B cell (primary cell): Measurements from ENCODE around the gene NACA. TPM values are rescaled to one million over a fixed set of nuclear protein-coding genes. Genes with fewer than 3 reads are reported as not detected.
"Not testable (repeated sequence)": the region's sequence is repeated elsewhere in the genome, so short reads cannot be mapped to it uniquely, and the experiment has no call there.

Experiments used
- ATAC-seq: fragments of 200-7000 bp; cut with Tn5 transposase; one replicate; pipeline ENCODE4 v1.10.0; 2021; ENCODE audit warnings: low read depth, mild to moderate bottlenecking, moderate number of reproducible peaks, moderate library complexity
- CTCF ChIA-PET: fragments of 350-600 bp; sonication (Branson Sonifier 250); formaldehyde crosslinking; loops from one replicate; lab custom pipeline; 2021; ENCODE audit warnings: antibody characterized with exemption, inconsistent platforms; lab: Charles Lee
- POLR2A ChIA-PET: fragments of 350-600 bp; sonication (Branson Sonifier 250); formaldehyde crosslinking; loops from one replicate; lab custom pipeline; 2021; ENCODE audit warnings: antibody characterized with exemption; lab: Charles Lee
- DNase-seq: peaks from one replicate; pipeline ENCODE4 v3.0.0; 2013
- H2AFZ ChIP-seq: 2 replicates; pipeline ENCODE4 v1.6.1; 2012; ENCODE audit warnings: mild to moderate bottlenecking, low read depth, low read length; ENCODE audit not compliant: insufficient read depth, poor library complexity, severe bottlenecking
- H3K27ac ChIP-seq, 2 donors: 1 replicate in 1 of 2; 2 replicates in 1 of 2; pipeline ENCODE4 v1.5.1; 2012 to 2013; ENCODE audit warnings: low read length in 2 of 2, mild to moderate bottlenecking in 2 of 2, moderate library complexity in 1 of 2
- H3K27me3 ChIP-seq, 4 experiments: fragments of 200-600 bp in 1 of 4; sonication (generic) in 1 of 4; replicated peaks in 1 of 4; 1 replicate in 2 of 4; 2 replicates in 2 of 4; pipeline versions ENCODE4 v1.6.1 to v1.7.0; 2013 to 2016; ENCODE audit warnings: low read length in 3 of 4, mild to moderate bottlenecking in 2 of 4, mixed read lengths in 1 of 4, moderate library complexity in 1 of 4; ENCODE audit not compliant: insufficient read depth in 4 of 4, control insufficient read depth in 3 of 4; ENCODE audit errors: control extremely low read depth in 1 of 4
- H3K36me3 ChIP-seq, 2 experiments: replicated peaks in 1 of 2; 1 replicate in 1 of 2; 2 replicates in 1 of 2; pipeline versions ENCODE4 v1.6.1 to v1.7.1; 2013; ENCODE audit warnings: low read length in 1 of 2; ENCODE audit not compliant: insufficient read depth in 2 of 2, control insufficient read depth in 1 of 2; ENCODE audit errors: control extremely low read depth in 1 of 2, extremely low read depth in 1 of 2
- H3K4me1 ChIP-seq, 2 donors: fragments of 200-600 bp in 1 of 2; sonication (generic) in 1 of 2; 1 replicate in 1 of 2; 2 replicates in 1 of 2; pipeline versions ENCODE4 v1.5.1 to v1.6.1; 2013 to 2017; ENCODE audit warnings: low read length in 2 of 2; ENCODE audit not compliant: control insufficient read depth in 2 of 2, insufficient read depth in 2 of 2
- H3K4me2 ChIP-seq: replicated peaks from 2 replicates; pipeline ENCODE3; 2012; ENCODE audit warnings: mild to moderate bottlenecking, low read depth, low read length; ENCODE audit not compliant: poor library complexity, severe bottlenecking
- H3K4me3 ChIP-seq, 5 experiments: fragments of 200-600 bp in 1 of 5; sonication (generic) in 1 of 5; 1 replicate in 3 of 5; 2 replicates in 2 of 5; pipeline versions ENCODE4 v1.5.1 to v1.7.0; 2011 to 2016; ENCODE audit warnings: low read length in 4 of 5, mild to moderate bottlenecking in 4 of 5, low read depth in 2 of 5, control low read depth in 1 of 5, moderate library complexity in 1 of 5; ENCODE audit not compliant: insufficient read depth in 1 of 5; ENCODE audit errors: control extremely low read depth in 1 of 5, extremely low read depth in 1 of 5
- H3K79me2 ChIP-seq: fragments of 200-600 bp; sonication (generic); one replicate; pipeline ENCODE4 v1.6.0; 2016; ENCODE audit warnings: low read length; ENCODE audit not compliant: control insufficient read depth, insufficient read depth
- H3K9ac ChIP-seq: fragments of 200-600 bp; sonication (generic); 2 replicates; pipeline ENCODE4 v1.6.1; 2017; ENCODE audit warnings: mild to moderate bottlenecking, low read length, moderate library complexity
- H3K9me3 ChIP-seq, 3 donors: one replicate each; pipeline versions ENCODE4 v1.6.1 to v1.7.1; 2013; ENCODE audit warnings: low read length in 2 of 3; ENCODE audit not compliant: control insufficient read depth in 2 of 3, insufficient read depth in 1 of 3; ENCODE audit errors: control extremely low read depth in 1 of 3
- H4K20me1 ChIP-seq: 2 replicates; pipeline ENCODE4 v1.6.0; 2012; ENCODE audit warnings: mild to moderate bottlenecking, low read length; ENCODE audit not compliant: insufficient read depth, control insufficient read depth, poor library complexity, severe bottlenecking
- H3K27ac Mint-ChIP-seq: one replicate; pipeline ENCODE4 v1.8.0; 2021; ENCODE audit warnings: mixed read lengths
- H3K27me3 Mint-ChIP-seq: one replicate; pipeline ENCODE4 v1.8.0; 2021; ENCODE audit warnings: mixed read lengths
- H3K4me1 Mint-ChIP-seq: one replicate; pipeline ENCODE4 v1.8.0; 2021; ENCODE audit warnings: mixed read lengths
- H3K4me3 Mint-ChIP-seq: one replicate; pipeline ENCODE4 v1.8.0; 2021; ENCODE audit warnings: mixed read lengths
- H3K9me3 Mint-ChIP-seq: one replicate; pipeline ENCODE4 v1.8.0; 2022; ENCODE audit warnings: mixed read lengths; ENCODE audit not compliant: insufficient read depth
- CTCF ChIP-seq: fragments of 200-600 bp; IDR thresholded peaks from one replicate; pipeline ENCODE4 v1.8.0; 2022; ENCODE audit warnings: antibody characterized with exemption, mild to moderate bottlenecking
- EZH2 ChIP-seq: IDR thresholded peaks from 2 replicates; pipeline ENCODE4 v1.6.1; 2012; ENCODE audit warnings: borderline replicate concordance, low read depth, mild to moderate bottlenecking, moderate library complexity, low read length; ENCODE audit not compliant: insufficient read depth, poor library complexity, severe bottlenecking
- WGBS: methylation state at CpG from one replicate; pipeline ENCODE4 v1.1.5; 2013; ENCODE audit warnings: missing lambda C conversion rate; ENCODE audit not compliant: insufficient coverage; 5-methylcytosine and 5-hydroxymethylcytosine counted together
- intact Hi-C: fragments of 100-400 bp; cut with micrococcal nuclease; formaldehyde crosslinking; loops from one replicate; pipeline ENCODE4 v1.10.0; 2022
- polyA plus RNA-seq: library from polyadenylated mRNA; depleted of rRNA; stranded (reverse); fragments of >200 nt; gene quantifications from 2 replicates; pipeline ENCODE4 v1.2.3, GENCODE V29; 2012
- total RNA-seq, 2 donors: library from RNA; stranded (reverse); fragments of 120-200 nt in 1 of 2; gene quantifications; 1 replicate in 1 of 2; 2 replicates in 1 of 2; pipeline versions ENCODE4 v1.2.3 to v1.2.4, GENCODE V29; 2013 to 2022

Gene NACA
- total and polyA plus RNA-seq, 2 donors (not counting 1 experiment from before 2014, with no cell fraction given): 1,076 to 1,127 TPM

GRCh38 chr12:56758728-56759262 lies 33.7 kb upstream of the NACA start:
- no peak for ATAC-seq

GRCh38 chr12:56757971-56758370 lies 32.9 kb upstream of the NACA start:
- no CpG with 5 or more reads among the region's 1 CpG for WGBS
- not testable (repeated sequence) for H3K27me3 ChIP-seq, H2AFZ ChIP-seq, H3K9me3 ChIP-seq, H3K9ac ChIP-seq, H3K4me3 Mint-ChIP-seq, H3K4me3 ChIP-seq, H3K4me1 ChIP-seq, H4K20me1 ChIP-seq, ATAC-seq, H3K4me1 Mint-ChIP-seq, H3K27me3 Mint-ChIP-seq, DNase-seq, H3K79me2 ChIP-seq, H3K27ac ChIP-seq, H3K27ac Mint-ChIP-seq, H3K9me3 Mint-ChIP-seq, H3K36me3 ChIP-seq, H3K4me2 ChIP-seq
- ChIA-PET CTCF (interaction anchor here (0.8 to 14.7 kb wide), 16 partner anchors 9 to 994 kb away, joined by 3 to 152 read pairs (median 4); partner anchors contain the start of genes CDK4, NEMP1 and STAT6), POLR2A (interaction anchor here (1.0 kb wide), 1 partner anchor 8 kb away, joined by 3 read pairs; no protein-coding TSS in a partner anchor)
- intact Hi-C loops: loop anchor here (1.0 to 10.0 kb wide), 7 partner anchors 243 to 477 kb away; partner anchors contain the start of gene LRP1

More at GRCh38 chr12:56758728-56759262, 33.7 kb upstream of the NACA start:
- Histone ChIP-seq H3K4me3 (no peak overlapping the region), H4K20me1 (no peaks in the 10 kb centered on the region), H3K9ac (no peak overlapping the region), H3K79me2 (no peaks in the 10 kb centered on the region), H3K27me3 (no peaks in the 10 kb centered on the region), H3K9me3 (no peaks in the 10 kb centered on the region), H3K4me1 (no peaks in the 10 kb centered on the region), H3K4me2 (no peak overlapping the region), H2AFZ (no peak overlapping the region), H3K36me3 (no peaks in the 10 kb centered on the region), H3K27ac (no peak overlapping the region)
- no peak for DNase-seq
- 100% methylated on average over 2 of the region's 3 CpGs for WGBS
- Mint-ChIP-seq H3K4me3 (no peak overlapping the region), H3K27me3 (no peaks in the 10 kb centered on the region), H3K9me3 (no peaks in the 10 kb centered on the region), H3K27ac (no peak overlapping the region), H3K4me1 (peaks cover 1% of the 10 kb centered on the region)
- TF ChIP-seq EZH2: no peak
- TF ChIP-seq CTCF: no peak
- ChIA-PET POLR2A (no interaction called here), CTCF (interaction anchor here (0.9 to 14.7 kb wide), 9 partner anchors 78 to 424 kb away, joined by 3 to 152 read pairs (median 4); partner anchors contain the start of gene STAT6)
- intact Hi-C loops: loop anchor here (5.0 to 10.0 kb wide), 3 partner anchors 244 to 476 kb away; partner anchors contain the start of gene LRP1
